ENCODE measurements around the gene NTMT1.

NTMT1 gene

GRCh38 chr9:129596541-129597331, 29.2 kb upstream of the NTMT1 start:
- Histone ChIP-seq H3K4me2 (peak overlapping the region; percentile 98), H3K27ac (0 out of 2 replicates have a peak overlapping the region, but pooled peaks have one; percentile 18), H3K9me3 (no peaks in the 10 kb centered on the region), H3K9ac (no peak overlapping the region), H3K36me3 (no peaks in the 10 kb centered on the region), H3K27me3 (no peaks in the 10 kb centered on the region; the same call in 1 of the 2 replicates), H3K4me3 (no peak overlapping the region), H3K4me1 (peaks cover 72% of the 10 kb centered on the region), H4K20me1 (no peaks in the 10 kb centered on the region)
- no peak for TF ChIP-seq Cebpa-rat (IDR thresholded peaks at IDR 0.05)

- Histone ChIP-seq H3K9me3 (no peaks in the 10 kb centered on the region), H3K27me3 (no peaks in the 10 kb centered on the region; the same call in 1 of the 2 replicates), H4K20me1 (no peaks in the 10 kb centered on the region), H3K4me1 (peaks cover 78% of the 10 kb centered on the region), H3K9ac (peak overlapping the region; percentile 57), H3K4me2 (peak overlapping the region; percentile 98), H3K27ac (peak overlapping the region; percentile 76), H3K4me3 (peak overlapping the region; percentile 57), H3K36me3 (no peaks in the 10 kb centered on the region)
- TF ChIP-seq Cebpa-rat (IDR thresholded peaks at IDR 0.05): no peak
Observed at GRCh38 chr9:129597355-129598088, 28.4 kb upstream of the NTMT1 start.

GRCh38 chr9:129598089-129598596, 27.8 kb upstream of the NTMT1 start:
- Histone ChIP-seq H3K4me3 (peak overlapping the region; percentile 57), H3K27me3 (no peaks in the 10 kb centered on the region; the same call in 1 of the 2 replicates), H3K27ac (peak overlapping the region; percentile 76), H3K9me3 (no peaks in the 10 kb centered on the region), H3K4me1 (peaks cover 84% of the 10 kb centered on the region), H3K9ac (peak overlapping the region; percentile 57), H4K20me1 (no peaks in the 10 kb centered on the region), H3K36me3 (no peaks in the 10 kb centered on the region), H3K4me2 (peak overlapping the region; percentile 98)
- no peak for TF ChIP-seq Cebpa-rat (IDR thresholded peaks at IDR 0.05)

GRCh38 chr9:129601082-129601674, 24.8 kb upstream of the NTMT1 start:
- TF ChIP-seq Cebpa-rat (IDR thresholded peaks at IDR 0.05): no peak
- H3K9me3 ChIP-seq: no peaks in the 10 kb centered on the region

GRCh38 chr9:129602598-129603415, 23.2 kb upstream of the NTMT1 start:
- H3K9me3 ChIP-seq: no peaks in the 10 kb centered on the region
- peak overlapping the region; percentile 79 for H3K4me2 ChIP-seq
- no peak overlapping the region for H3K9ac ChIP-seq
- no peaks in the 10 kb centered on the region for H3K36me3 ChIP-seq
- H3K27ac ChIP-seq: peak overlapping the region; percentile 30; the same call in 1 of the 2 replicates
- peaks cover 91% of the 10 kb centered on the region for H3K4me1 ChIP-seq
- no peak overlapping the region for H3K4me3 ChIP-seq
- H4K20me1 ChIP-seq: no peaks in the 10 kb centered on the region
- no peak for TF ChIP-seq Cebpa-rat (IDR thresholded peaks at IDR 0.05)
- H3K27me3 ChIP-seq: no peaks in the 10 kb centered on the region; the same call in 1 of the 2 replicates

More at GRCh38 chr9:129601082-129601674, 24.8 kb upstream of the NTMT1 start:
- no peak overlapping the region for H3K4me3 ChIP-seq
- no peaks in the 10 kb centered on the region for H3K36me3 ChIP-seq
- no peak overlapping the region for H3K9ac ChIP-seq
- H4K20me1 ChIP-seq: no peaks in the 10 kb centered on the region
- H3K4me2 ChIP-seq: no peak overlapping the region
- H3K4me1 ChIP-seq: peaks cover 91% of the 10 kb centered on the region
- no peak overlapping the region for H3K27ac ChIP-seq
- H3K27me3 ChIP-seq: no peaks in the 10 kb centered on the region; the same call in 1 of the 2 replicates

- H3K9ac ChIP-seq: no peak overlapping the region
- H4K20me1 ChIP-seq: no peaks in the 10 kb centered on the region
- TF ChIP-seq Cebpa-rat (IDR thresholded peaks at IDR 0.05): no peak
- no peaks in the 10 kb centered on the region for H3K27me3 ChIP-seq
- H3K27ac ChIP-seq: peak overlapping the region; percentile 40
- H3K4me1 ChIP-seq: peaks cover 91% of the 10 kb centered on the region
- H3K36me3 ChIP-seq: no peaks in the 10 kb centered on the region
- peak overlapping the region; percentile 79 for H3K4me2 ChIP-seq
- H3K4me3 ChIP-seq: no peak overlapping the region
- H3K9me3 ChIP-seq: no peaks in the 10 kb centered on the region
Observed at GRCh38 chr9:129604056-129604765, 21.8 kb upstream of the NTMT1 start.

- Histone ChIP-seq H3K4me2 (peak overlapping the region; percentile 79), H3K4me1 (peaks cover 91% of the 10 kb centered on the region), H3K9me3 (no peaks in the 10 kb centered on the region), H4K20me1 (no peaks in the 10 kb centered on the region), H3K27me3 (no peaks in the 10 kb centered on the region), H3K36me3 (no peaks in the 10 kb centered on the region), H3K9ac (no peak overlapping the region), H3K4me3 (no peak overlapping the region), H3K27ac (peak overlapping the region; percentile 40)
- no peak for TF ChIP-seq Cebpa-rat (IDR thresholded peaks at IDR 0.05)
Observed at GRCh38 chr9:129604766-129605163, 21.2 kb upstream of the NTMT1 start.

GRCh38 chr9:129606161-129607026, 19.6 kb upstream of the NTMT1 start:
- no peaks in the 10 kb centered on the region for H3K36me3 ChIP-seq
- peak overlapping the region; percentile 100 for H3K4me2 ChIP-seq
- no peak overlapping the region for H3K4me3 ChIP-seq
- no peak for TF ChIP-seq Cebpa-rat (IDR thresholded peaks at IDR 0.05)
- no peaks in the 10 kb centered on the region for H3K27me3 ChIP-seq
- H3K4me1 ChIP-seq: peaks cover 89% of the 10 kb centered on the region
- H3K27ac ChIP-seq: peak overlapping the region; percentile 72
- no peaks in the 10 kb centered on the region for H3K9me3 ChIP-seq
- no peaks in the 10 kb centered on the region for H4K20me1 ChIP-seq
- peak overlapping the region; percentile 30; the same call in 1 of the 2 replicates for H3K9ac ChIP-seq
